ENCODE results near the gene ROGDI. TPM values are rescaled to one million over a fixed set of nuclear protein-coding genes. Genes with fewer than 3 reads are reported as not detected.
A peak's percentile ranks its signal among the peaks of the same experiment; 100 is the strongest.

The ROGDI gene
- total and polyA plus RNA-seq, 10 of the 15 experiments (the other 5 are each of a cell fraction or from before 2014, with no cell fraction given): 0.40 to 23.5 (median 12.3) TPM

DNA sequence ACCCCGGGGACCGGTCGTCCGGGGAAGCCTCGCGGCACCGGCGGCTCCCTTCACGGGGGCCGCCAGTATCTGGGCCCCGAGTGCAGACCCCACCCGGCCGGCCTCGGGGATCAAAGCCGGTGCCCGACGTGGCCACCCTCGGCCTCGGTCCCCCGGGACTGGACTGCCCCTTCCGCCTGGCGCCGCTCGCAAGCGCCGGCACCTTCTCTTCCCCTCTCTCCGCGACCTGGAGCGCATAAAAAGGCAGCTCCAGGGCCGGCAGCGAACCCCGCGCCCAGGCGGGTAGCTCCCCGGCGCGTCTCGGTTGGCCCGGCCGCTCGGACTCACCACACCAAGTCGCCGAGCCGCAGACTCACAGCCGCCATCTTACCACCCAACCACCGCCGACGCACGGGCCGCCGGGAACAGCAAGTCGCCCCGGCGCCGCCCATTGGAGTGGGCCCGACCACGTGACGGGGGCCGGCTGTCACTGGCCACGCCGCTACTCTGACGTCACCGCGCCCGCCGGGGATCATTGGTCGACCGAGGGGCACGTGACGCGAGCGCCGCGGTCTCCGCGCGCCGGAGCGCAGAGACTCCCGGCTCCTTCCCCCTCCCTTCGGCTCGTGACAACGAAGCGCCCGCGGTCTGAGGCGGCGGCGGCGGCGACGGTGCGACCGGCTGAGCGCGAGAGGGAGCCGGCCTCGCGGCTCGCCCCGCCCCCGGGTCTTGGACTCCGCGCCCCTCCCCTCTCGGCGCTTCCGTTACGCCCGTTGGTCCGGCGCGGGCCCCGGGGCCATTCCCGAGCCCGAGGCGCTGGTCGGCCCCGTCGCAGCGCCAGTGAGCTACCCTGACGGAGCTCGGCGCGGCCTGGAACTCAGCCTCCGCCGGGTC, 44.7 kb upstream of the ROGDI start, which contains the start of the genes GLYR1 and UBN1:
Gene GLYR1, minus strand, starts transcription at position 388 of the 873 bp plus-strand sequence. Its CDS starts 23 bp downstream, at position 365.
Gene UBN1, plus strand, starts transcription at position 581 of the 873 bp plus-strand sequence. CDS start 5,437 bp downstream, outside the sequence.
- Histone ChIP-seq H3K4me3 (peak within 1 kb of the TSS; percentile 91), H3K27ac (ENCODE audit: control insufficient read depth, insufficient read depth) (peak within 1 kb of the TSS; percentile 85), H3K36me3 (ENCODE audit: control insufficient read depth in 2 of 2, insufficient read depth in 2 of 2, low read length in 1 of 2) (peaks cover 2 to 13% of the 10 kb centered on the region in 2 experiments; a peak in 3 of 4 replicates), H3K79me2 (ENCODE audit: control insufficient read depth, insufficient read depth, low read length) (peaks cover 65% of the 10 kb centered on the region), H3K4me2 (ENCODE audit: control insufficient read depth, insufficient read depth) (peak within 1 kb of the TSS; percentile 100), H2AFZ (ENCODE audit: control insufficient read depth, low read depth, low read length) (peak within 1 kb of the TSS; percentile 85), H4K20me1 (ENCODE audit: control insufficient read depth, insufficient read depth) (no peaks in the 10 kb centered on the region), H3K9ac (ENCODE audit: control insufficient read depth, insufficient read depth, low read length) (peak within 1 kb of the TSS; percentile 87), H3K4me1 (ENCODE audit: control insufficient read depth, insufficient read depth, low read length) (no peaks in the 10 kb centered on the region), H3K27me3 (replicated peaks in 1 of 2; ENCODE audit: control insufficient read depth in 2 of 2, insufficient read depth in 2 of 2, low read length in 1 of 2) (no peaks in the 10 kb centered on the region), H3K9me3 (replicated peaks; ENCODE audit: control insufficient read depth, insufficient read depth, low read length) (no peaks in the 10 kb centered on the region)
- ATAC-seq: peak; percentile 91
- POLR2A ChIA-PET: interaction anchor here (1.1 kb wide), 1 partner anchor 28 kb away, joined by 4 read pairs; no protein-coding TSS in a partner anchor
- intact Hi-C loops (cut with micrococcal nuclease; ENCODE audit: unreplicated experiment) (loop anchor here (2.0 to 10.0 kb wide), 3 partner anchors 78 to 248 kb away; partner anchors contain the start of genes EEF2KMT and SEC14L5), in situ Hi-C loops (cut with MboI) (loop anchor here (10.0 kb wide), 1 partner anchor 238 kb away; no protein-coding TSS in a partner anchor)
- RAD21 ChIA-PET (ENCODE audit: unreplicated experiment): interaction anchor here (0.5 to 1.7 kb wide), 3 partner anchors 18 to 113 kb away, joined by 3 to 8 read pairs (median 3); partner anchors contain the start of genes ANKS3 and DNAAF8
- peak; percentile 83 for DNase-seq (ENCODE audit: low read depth, low spot score)
- SMC1A ChIA-PET (ENCODE audit: uncharacterized antibody, unreplicated experiment): no interaction called here
- under 1% methylated on average over 80 of the region's 126 CpGs for WGBS (ENCODE audit: insufficient coverage, insufficient replicate concordance, low lambda C conversion rate, missing lambda C conversion rate)
- no TSS peak for BruUV-seq (replicated peaks)
- peak; percentile 86 for FAIRE-seq
- CTCF ChIA-PET: interaction anchor here (0.6 kb wide), 1 partner anchor 1135 kb away, joined by 3 read pairs; no protein-coding TSS in a partner anchor
- no peak for TF ChIP-seq IRF4 (IDR thresholded peaks at IDR 0.05; ENCODE audit: low read depth, low read length)
- TF ChIP-seq, protein P1, sequence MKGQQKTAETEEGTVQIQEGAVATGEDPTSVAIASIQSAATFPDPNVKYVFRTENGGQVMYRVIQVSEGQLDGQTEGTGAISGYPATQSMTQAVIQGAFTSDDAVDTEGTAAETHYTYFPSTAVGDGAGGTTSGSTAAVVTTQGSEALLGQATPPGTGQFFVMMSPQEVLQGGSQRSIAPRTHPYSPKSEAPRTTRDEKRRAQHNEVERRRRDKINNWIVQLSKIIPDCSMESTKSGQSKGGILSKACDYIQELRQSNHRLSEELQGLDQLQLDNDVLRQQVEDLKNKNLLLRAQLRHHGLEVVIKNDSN (IDR thresholded peaks at IDR 0.05; ENCODE audit: borderline replicate concordance, extremely low read length, insufficient read depth, low read depth, low read length): peak; percentile 100
- TF ChIP-seq, protein P2, sequence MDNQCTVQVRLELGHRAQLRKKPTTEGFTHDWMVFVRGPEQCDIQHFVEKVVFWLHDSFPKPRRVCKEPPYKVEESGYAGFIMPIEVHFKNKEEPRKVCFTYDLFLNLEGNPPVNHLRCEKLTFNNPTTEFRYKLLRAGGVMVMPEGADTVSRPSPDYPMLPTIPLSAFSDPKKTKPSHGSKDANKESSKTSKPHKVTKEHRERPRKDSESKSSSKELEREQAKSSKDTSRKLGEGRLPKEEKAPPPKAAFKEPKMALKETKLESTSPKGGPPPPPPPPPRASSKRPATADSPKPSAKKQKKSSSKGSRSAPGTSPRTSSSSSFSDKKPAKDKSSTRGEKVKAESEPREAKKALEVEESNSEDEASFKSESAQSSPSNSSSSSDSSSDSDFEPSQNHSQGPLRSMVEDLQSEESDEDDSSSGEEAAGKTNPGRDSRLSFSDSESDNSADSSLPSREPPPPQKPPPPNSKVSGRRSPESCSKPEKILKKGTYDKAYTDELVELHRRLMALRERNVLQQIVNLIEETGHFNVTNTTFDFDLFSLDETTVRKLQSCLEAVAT (IDR thresholded peaks at IDR 0.05): no peak
- TF ChIP-seq ZNF24 (IDR thresholded peaks at IDR 0.05): 0 out of 2 replicates have a peak, but pooled peaks have one; percentile 7
- TF ChIP-seq NFXL1 (IDR thresholded peaks at IDR 0.05; ENCODE audit: borderline replicate concordance): peak; percentile 55; the same call in 1 of the 2 replicates
- no peak for TF ChIP-seq KDM1A (IDR thresholded peaks at IDR 0.05; ENCODE audit: borderline replicate concordance)
- TF ChIP-seq, protein P3, sequence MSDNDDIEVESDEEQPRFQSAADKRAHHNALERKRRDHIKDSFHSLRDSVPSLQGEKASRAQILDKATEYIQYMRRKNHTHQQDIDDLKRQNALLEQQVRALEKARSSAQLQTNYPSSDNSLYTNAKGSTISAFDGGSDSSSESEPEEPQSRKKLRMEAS (IDR thresholded peaks at IDR 0.05; ENCODE audit: low read depth, low read length): peak; percentile 98
- TF ChIP-seq SREBF1 (IDR thresholded peaks at IDR 0.05; ENCODE audit: low read length): no peak
- peak; percentile 58; the same call in 1 of the 3 replicates for TF ChIP-seq POU2F2 (IDR thresholded peaks at IDR 0.05; ENCODE audit: borderline replicate concordance, low read depth, low read length)
- TF ChIP-seq, protein P4, sequence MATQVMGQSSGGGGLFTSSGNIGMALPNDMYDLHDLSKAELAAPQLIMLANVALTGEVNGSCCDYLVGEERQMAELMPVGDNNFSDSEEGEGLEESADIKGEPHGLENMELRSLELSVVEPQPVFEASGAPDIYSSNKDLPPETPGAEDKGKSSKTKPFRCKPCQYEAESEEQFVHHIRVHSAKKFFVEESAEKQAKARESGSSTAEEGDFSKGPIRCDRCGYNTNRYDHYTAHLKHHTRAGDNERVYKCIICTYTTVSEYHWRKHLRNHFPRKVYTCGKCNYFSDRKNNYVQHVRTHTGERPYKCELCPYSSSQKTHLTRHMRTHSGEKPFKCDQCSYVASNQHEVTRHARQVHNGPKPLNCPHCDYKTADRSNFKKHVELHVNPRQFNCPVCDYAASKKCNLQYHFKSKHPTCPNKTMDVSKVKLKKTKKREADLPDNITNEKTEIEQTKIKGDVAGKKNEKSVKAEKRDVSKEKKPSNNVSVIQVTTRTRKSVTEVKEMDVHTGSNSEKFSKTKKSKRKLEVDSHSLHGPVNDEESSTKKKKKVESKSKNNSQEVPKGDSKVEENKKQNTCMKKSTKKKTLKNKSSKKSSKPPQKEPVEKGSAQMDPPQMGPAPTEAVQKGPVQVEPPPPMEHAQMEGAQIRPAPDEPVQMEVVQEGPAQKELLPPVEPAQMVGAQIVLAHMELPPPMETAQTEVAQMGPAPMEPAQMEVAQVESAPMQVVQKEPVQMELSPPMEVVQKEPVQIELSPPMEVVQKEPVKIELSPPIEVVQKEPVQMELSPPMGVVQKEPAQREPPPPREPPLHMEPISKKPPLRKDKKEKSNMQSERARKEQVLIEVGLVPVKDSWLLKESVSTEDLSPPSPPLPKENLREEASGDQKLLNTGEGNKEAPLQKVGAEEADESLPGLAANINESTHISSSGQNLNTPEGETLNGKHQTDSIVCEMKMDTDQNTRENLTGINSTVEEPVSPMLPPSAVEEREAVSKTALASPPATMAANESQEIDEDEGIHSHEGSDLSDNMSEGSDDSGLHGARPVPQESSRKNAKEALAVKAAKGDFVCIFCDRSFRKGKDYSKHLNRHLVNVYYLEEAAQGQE (IDR thresholded peaks at IDR 0.05; ENCODE audit: low read depth, low read length): no peak
- TF ChIP-seq MTA2 (IDR thresholded peaks at IDR 0.05; ENCODE audit: low read depth): no peak
- TF ChIP-seq SIX5 (IDR thresholded peaks at IDR 0.05; ENCODE audit: low read depth, low read length, severe bottlenecking): peak; percentile 36
- 0 out of 2 replicates have a peak, but pooled peaks have one; percentile 30 for TF ChIP-seq TCF3 (IDR thresholded peaks at IDR 0.05; ENCODE audit: borderline replicate concordance, insufficient read depth, low read depth, low read length)
- TF ChIP-seq DPF2 (IDR thresholded peaks at IDR 0.05): peak; percentile 60; the same call in 1 of the 2 replicates
- no peak for TF ChIP-seq MEF2A (IDR thresholded peaks at IDR 0.05; ENCODE audit: insufficient read depth, low read depth, low read length)
- TF ChIP-seq POLR2A (IDR thresholded peaks at IDR 0.05; ENCODE audit: low read depth, low read length): peak; percentile 96
- TF ChIP-seq NR2F1 (conservative IDR thresholded peaks at IDR 0.05): 0 out of 2 replicates have a peak, but pooled peaks have one; percentile 12
